NCI-H510A (cell line): ENCODE data around the gene PCIF1.
"Not testable (repeated sequence)": the region's sequence is repeated elsewhere in the genome, so short reads cannot be mapped to it uniquely, and the experiment has no call there.

Source experiments
- DNase-seq: peaks from one replicate; lab custom pipeline; 2025; lab: John Stamatoyannopoulos, UW

The PCIF1 gene

GRCh38 chr20:45924391-45925261 is 9.9 kb upstream of the PCIF1 start:
- peak; percentile 31 for DNase-seq

- DNase-seq = no peak
Observed at GRCh38 chr20:45925821-45926506, 8.5 kb upstream of the PCIF1 start.

- no peak for DNase-seq
Observed at GRCh38 chr20:45926731-45927070, 7.8 kb upstream of the PCIF1 start.

DNA sequence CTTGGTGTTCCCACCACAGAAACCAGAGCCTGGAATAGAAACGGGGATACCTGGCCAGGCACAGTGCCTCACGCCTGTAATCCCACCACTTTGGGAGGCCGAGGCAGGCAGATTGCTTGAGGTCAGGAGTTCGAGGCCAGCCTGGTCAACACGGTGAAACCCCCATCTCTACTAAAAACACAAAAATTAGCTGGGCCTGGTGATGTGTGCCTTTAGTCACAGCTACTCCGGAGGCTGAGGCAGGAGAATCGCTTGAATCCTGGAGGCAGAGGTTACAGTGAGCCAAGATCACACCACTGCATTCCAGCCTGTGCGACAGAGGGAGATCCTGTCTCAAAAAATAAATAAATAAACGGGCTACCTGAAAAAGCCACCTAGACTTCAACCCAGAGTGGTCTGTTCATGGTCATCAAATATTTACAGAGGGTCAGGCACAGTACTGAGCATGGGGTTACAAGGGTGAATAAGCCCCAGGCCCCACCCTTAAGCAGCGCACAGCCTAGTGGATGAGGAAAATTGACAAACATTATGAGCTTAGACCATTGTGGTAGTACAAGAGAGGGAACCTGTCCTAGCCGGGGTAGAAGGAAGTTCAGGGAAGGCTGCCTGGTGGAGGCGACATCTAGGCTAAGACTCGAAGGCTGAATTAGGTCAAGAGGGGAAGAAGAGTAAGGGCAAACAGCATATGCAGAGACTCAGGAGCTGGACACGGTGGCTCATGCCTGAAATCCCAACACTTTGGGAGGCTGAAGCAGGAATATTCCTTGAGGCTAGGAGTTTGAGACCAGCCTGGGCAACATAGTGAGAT is 7.2 kb upstream of the PCIF1 start:
- DNase-seq = no peak

- not testable (repeated sequence) for DNase-seq
Observed at GRCh38 chr20:45931680-45932079, 2.8 kb upstream of the PCIF1 start.

DNA sequence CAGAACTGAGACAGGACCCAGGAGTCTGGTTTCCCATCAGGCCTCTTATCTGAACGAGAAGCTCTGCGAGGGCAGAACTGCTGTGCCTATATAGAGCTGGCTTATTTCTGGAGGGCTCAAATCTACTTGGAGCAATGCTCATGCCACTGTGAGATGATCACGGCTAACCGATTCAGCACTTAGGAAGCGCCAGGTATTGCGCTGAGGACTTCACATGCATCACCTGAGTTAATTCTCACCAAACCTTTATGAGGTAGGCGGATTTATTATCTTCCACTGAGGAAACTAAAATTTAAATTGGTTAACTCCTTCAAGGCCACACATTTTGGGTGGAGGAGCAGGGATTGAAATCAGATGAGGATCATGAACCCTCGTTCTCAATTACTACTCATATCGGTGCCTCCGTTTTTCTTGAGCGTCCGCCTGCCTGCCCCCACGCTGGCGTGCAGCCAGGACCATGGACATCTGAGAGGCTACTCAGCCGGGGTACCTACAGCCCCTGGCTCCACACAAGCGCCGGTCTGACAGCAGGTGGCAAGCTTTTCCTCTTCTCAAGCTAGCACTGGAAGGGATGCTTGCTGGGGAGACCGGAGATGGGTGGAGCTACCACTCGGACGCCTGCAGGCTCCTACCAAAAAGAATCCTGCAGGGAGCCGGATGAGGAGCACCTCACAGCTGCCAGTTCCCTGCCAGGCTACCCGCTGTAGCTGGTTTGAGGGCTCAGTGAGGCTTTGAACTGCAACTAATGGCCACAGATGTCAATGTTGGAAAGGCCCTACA is 1.0 kb upstream of the PCIF1 start:
- peak; percentile 75 for DNase-seq

GRCh38 chr20:45934046-45934585 is 367 bp upstream of the PCIF1 start:
- DNase-seq = no peak

- DNase-seq = no peak
Observed at GRCh38 chr20:45935416-45936046, 1.0 kb downstream of the PCIF1 start.

DNA sequence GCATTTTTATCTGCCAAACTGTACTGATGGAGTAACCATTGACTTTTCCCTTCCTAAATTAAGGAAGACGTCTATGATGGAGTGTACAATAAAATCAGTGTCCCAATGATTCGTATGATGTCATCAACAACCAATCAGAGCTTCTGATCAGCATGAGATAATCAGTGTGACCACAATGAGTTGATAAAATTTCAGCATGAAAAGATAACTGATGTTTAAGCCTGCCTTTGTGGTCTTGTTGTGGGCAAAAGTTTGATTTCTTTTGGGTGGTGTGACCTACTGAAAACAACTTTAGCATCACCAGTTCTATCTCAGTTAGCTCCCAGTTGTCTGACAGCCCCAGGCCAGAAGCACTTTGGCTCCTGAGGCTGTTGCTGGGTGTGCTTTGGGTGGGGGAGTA is 3.3 kb downstream of the PCIF1 start:
- no peak for DNase-seq

GRCh38 chr20:45938727-45939438 is 4.4 kb downstream of the PCIF1 start:
- DNase-seq = no peak

- DNase-seq = no peak
Observed at GRCh38 chr20:45940053-45940452, 5.6 kb downstream of the PCIF1 start.

DNA sequence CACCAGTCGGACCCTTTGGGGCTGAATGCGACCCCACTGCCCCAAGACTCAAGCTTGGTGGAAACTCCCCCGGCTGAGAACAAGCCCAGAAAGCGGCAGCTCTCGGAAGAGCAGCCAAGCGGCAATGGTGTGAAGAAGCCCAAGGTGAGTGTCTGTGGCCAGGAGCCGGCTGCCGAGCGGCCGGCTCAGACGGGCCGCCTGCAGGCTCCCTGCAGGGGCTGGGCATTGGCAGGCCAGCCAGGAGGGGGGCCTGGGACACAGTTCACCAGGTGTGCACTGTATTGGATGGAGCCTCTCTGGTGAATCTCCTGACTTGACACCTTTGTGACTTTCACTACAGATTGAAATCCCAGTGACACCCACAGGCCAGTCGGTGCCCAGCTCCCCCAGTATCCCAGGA is 6.0 kb downstream of the PCIF1 start:
- no peak for DNase-seq

- no peak for DNase-seq
Observed at GRCh38 chr20:45943613-45944012, 9.1 kb downstream of the PCIF1 start.

- DNase-seq = no peak
Observed at GRCh38 chr20:45944151-45944964, 9.9 kb downstream of the PCIF1 start.

- DNase-seq = no peak
Observed at GRCh38 chr20:45944965-45945677, 10.6 kb downstream of the PCIF1 start.

DNA sequence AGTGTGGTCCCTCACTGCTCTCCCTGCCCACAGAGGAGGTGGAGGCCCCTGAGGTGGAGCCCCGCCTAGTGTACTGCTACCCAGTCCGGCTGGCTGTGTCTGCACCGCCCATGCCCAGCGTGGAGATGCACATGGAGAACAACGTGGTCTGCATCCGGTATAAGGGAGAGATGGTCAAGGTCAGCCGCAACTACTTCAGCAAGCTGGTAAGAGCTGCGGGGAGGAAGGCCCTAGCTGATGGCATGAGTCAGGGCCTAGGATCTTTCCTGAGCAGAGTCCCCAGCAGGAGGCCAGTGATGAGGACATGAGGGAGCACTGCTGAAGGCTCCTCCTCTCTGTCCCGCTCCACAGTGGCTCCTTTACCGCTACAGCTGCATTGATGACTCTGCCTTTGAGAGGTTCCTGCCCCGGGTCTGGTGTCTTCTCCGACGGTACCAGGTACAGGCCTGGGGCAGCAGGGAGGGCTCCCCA is 11.2 kb downstream of the PCIF1 start:
- no peak for DNase-seq

GRCh38 chr20:45946149-45946970 is 11.9 kb downstream of the PCIF1 start:
- DNase-seq = no peak
